Measurements from ENCODE around the gene ANKRD44.

DNA sequence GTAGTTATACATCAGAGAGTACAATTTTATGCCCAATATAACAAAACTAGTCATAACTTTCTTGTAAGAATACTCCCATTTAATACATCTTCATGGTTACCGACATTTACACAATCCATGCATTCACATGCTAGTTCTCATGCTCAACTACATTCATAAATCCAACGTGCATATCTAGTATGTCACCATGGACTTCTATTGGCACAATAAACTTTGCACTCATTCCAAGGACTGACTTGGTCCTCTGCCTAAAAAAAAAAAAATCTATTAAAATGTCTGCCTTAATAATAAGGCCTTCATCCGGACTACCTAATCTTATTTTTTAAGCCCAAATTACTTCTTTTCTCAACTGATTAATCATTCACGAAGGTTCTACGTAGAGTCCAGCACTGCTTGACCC is 276.3 kb downstream of the ANKRD44 start:
- TF ChIP-seq, protein P1, sequence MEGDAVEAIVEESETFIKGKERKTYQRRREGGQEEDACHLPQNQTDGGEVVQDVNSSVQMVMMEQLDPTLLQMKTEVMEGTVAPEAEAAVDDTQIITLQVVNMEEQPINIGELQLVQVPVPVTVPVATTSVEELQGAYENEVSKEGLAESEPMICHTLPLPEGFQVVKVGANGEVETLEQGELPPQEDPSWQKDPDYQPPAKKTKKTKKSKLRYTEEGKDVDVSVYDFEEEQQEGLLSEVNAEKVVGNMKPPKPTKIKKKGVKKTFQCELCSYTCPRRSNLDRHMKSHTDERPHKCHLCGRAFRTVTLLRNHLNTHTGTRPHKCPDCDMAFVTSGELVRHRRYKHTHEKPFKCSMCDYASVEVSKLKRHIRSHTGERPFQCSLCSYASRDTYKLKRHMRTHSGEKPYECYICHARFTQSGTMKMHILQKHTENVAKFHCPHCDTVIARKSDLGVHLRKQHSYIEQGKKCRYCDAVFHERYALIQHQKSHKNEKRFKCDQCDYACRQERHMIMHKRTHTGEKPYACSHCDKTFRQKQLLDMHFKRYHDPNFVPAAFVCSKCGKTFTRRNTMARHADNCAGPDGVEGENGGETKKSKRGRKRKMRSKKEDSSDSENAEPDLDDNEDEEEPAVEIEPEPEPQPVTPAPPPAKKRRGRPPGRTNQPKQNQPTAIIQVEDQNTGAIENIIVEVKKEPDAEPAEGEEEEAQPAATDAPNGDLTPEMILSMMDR (conservative IDR thresholded peaks at IDR 0.05; ENCODE audit: low read depth, low read length) = no peak
- TF ChIP-seq EZH2phosphoT487 (IDR thresholded peaks at IDR 0.05; ENCODE audit: borderline replicate concordance, low read length) = no peak

All from PC-3 (cell line).